MM.1S (cell line): ENCODE data around the gene PNMA8C.
"Not testable (repeated sequence)": the region's sequence is repeated elsewhere in the genome, so short reads cannot be mapped to it uniquely, and the experiment has no call there.

Experiments
- EZH2 ChIP-seq: fragments of 300-600 bp; sonication (generic); optimal IDR thresholded peaks from 2 replicates; pipeline ENCODE3; 2017; ENCODE audit warnings: low read depth, mild to moderate bottlenecking, antibody characterized with exemption, low read length, mixed read lengths
- EZH2phosphoT487 ChIP-seq: fragments of 300-600 bp; sonication (generic); IDR thresholded peaks from 2 replicates; pipeline ENCODE4 v1.6.1; 2018; ENCODE audit warnings: antibody characterized with exemption, low read length
- TF ChIP-seq, protein P1 (sequence below): fragments of 300-600 bp; sonication (generic); IDR thresholded peaks from 2 replicates; pipeline ENCODE4 v1.5.1; 2016; ENCODE audit warnings: antibody characterized with exemption, low read length, mixed read lengths

- TF ChIP-seq, protein P1, sequence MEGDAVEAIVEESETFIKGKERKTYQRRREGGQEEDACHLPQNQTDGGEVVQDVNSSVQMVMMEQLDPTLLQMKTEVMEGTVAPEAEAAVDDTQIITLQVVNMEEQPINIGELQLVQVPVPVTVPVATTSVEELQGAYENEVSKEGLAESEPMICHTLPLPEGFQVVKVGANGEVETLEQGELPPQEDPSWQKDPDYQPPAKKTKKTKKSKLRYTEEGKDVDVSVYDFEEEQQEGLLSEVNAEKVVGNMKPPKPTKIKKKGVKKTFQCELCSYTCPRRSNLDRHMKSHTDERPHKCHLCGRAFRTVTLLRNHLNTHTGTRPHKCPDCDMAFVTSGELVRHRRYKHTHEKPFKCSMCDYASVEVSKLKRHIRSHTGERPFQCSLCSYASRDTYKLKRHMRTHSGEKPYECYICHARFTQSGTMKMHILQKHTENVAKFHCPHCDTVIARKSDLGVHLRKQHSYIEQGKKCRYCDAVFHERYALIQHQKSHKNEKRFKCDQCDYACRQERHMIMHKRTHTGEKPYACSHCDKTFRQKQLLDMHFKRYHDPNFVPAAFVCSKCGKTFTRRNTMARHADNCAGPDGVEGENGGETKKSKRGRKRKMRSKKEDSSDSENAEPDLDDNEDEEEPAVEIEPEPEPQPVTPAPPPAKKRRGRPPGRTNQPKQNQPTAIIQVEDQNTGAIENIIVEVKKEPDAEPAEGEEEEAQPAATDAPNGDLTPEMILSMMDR = not testable (repeated sequence)
- not testable (repeated sequence) for TF ChIP-seq EZH2phosphoT487, EZH2
These were observed 53.2 kb downstream of the PNMA8C start for GRCh38 chr19:46375476-46376067.
